VCaP (cell line): ENCODE data around the gene KRT20.
A peak's percentile ranks its signal among the peaks of the same experiment; 100 is the strongest.
"Not testable (repeated sequence)": the region's sequence is repeated elsewhere in the genome, so short reads cannot be mapped to it uniquely, and the experiment has no call there.

Source experiments
- H3K27ac ChIP-seq: fragments of 450-650 bp; 2 replicates; pipeline ENCODE4 v1.5.1; 2017
- TF ChIP-seq, protein P1 (sequence below): fragments of 450-650 bp; conservative IDR thresholded peaks from 2 replicates; pipeline ENCODE4 v1.5.1; 2017; ENCODE audit warnings: mild to moderate bottlenecking, moderate library complexity

The KRT20 gene, protein sequence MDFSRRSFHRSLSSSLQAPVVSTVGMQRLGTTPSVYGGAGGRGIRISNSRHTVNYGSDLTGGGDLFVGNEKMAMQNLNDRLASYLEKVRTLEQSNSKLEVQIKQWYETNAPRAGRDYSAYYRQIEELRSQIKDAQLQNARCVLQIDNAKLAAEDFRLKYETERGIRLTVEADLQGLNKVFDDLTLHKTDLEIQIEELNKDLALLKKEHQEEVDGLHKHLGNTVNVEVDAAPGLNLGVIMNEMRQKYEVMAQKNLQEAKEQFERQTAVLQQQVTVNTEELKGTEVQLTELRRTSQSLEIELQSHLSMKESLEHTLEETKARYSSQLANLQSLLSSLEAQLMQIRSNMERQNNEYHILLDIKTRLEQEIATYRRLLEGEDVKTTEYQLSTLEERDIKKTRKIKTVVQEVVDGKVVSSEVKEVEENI

DNA sequence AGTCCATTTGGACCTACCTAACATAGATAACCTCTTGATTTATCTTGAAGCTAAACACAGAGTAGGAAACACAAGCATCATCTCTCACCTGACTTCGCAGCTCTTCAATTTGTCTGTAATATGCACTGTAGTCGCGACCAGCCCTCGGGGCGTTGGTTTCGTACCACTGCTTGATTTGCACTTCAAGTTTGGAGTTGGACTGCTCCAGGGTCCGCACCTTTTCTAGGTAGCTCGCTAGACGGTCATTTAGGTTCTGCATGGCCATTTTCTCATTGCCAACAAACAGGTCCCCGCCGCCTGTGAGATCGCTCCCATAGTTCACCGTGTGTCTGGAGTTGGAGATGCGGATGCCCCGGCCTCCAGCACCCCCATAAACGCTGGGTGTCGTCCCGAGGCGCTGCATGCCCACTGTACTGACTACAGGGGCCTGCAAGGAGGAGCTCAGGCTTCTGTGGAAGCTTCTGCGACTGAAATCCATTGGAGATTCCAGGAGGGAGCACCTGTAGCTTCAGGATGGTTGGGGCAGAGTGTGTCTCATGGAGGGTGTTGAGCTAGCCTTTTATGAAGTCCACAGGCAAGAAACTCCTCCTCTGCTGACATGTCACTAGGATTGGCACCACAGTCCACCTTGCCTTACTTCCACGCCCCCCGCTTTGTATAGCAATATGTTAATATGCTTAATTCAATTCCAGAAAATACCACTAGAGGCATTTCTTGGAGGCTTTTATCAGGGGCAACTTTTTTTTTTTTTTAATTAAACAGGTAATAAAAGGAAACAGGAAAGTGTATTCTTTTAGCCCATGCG, at the start of gene KRT20:
TSS of gene KRT20 (minus strand) at position 535 of the 805 bp plus-strand sequence. CDS start at position 478, 57 bp downstream.
- TF ChIP-seq, protein P1, sequence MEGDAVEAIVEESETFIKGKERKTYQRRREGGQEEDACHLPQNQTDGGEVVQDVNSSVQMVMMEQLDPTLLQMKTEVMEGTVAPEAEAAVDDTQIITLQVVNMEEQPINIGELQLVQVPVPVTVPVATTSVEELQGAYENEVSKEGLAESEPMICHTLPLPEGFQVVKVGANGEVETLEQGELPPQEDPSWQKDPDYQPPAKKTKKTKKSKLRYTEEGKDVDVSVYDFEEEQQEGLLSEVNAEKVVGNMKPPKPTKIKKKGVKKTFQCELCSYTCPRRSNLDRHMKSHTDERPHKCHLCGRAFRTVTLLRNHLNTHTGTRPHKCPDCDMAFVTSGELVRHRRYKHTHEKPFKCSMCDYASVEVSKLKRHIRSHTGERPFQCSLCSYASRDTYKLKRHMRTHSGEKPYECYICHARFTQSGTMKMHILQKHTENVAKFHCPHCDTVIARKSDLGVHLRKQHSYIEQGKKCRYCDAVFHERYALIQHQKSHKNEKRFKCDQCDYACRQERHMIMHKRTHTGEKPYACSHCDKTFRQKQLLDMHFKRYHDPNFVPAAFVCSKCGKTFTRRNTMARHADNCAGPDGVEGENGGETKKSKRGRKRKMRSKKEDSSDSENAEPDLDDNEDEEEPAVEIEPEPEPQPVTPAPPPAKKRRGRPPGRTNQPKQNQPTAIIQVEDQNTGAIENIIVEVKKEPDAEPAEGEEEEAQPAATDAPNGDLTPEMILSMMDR, result peak; percentile 49
- no peak within 1 kb of the TSS for H3K27ac ChIP-seq

DNA sequence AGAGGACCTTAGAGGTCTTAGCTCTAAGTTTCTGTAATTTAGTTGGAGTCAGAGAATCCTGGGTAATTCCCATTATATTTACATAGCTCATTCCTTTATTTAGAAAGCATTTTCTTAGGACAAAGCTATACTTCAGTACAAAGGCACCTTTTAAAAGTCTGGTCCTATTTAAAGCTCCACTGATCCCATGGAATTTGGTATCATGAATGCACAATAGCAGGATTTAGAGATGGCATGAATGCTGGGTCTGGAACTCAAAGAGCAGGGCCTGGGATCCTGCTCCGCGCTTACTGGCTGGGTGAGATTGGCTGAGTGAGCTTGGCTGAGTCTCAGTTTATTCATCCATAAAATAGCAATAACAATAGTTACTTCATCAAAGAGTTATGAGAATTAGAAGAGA, 47.6 kb upstream of the KRT20 start:
- H3K27ac ChIP-seq, result no peak overlapping the region
- TF ChIP-seq, protein P1, result no peak

DNA sequence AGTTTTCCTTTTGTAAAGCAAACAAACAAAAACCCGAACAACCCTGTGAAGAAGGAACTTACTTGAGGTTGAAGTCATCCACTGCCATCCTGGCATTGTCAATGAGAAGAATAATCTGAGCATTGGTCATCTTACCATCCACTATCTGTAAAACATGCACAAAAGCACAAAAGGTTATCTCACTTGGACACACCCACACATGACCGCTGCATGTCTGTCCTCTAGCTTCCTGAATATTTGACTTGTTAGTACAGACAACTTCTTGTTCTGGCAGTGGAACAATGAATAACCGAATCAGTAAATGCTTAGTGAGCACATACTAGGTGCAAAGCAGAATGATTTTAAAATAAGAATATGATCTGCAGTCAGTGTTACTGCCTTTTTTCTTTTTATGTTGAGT, 46.3 kb upstream of the KRT20 start:
- TF ChIP-seq, protein P1, result no peak
- no peak overlapping the region for H3K27ac ChIP-seq

DNA sequence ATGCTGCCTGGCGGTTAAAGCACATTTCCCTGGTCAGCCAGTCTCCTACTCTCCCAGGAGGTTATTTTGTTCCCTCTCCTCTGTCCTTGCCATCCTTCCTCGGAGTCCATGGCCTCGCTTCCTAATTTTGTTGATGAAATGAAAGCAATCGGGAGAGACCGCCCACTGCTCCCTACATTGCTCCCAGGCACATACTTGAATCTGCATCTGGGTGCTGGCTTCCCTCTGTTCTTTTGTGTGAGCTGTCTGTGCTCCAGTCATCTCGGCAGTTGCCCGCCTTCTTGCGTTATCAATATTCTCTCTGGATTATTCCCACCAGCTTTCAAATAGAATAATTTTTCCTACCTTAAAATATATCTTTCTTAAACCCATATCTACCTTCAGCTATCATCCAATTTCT, 41.3 kb upstream of the KRT20 start:
- TF ChIP-seq, protein P1, result no peak
- H3K27ac ChIP-seq, result no peak overlapping the region

DNA sequence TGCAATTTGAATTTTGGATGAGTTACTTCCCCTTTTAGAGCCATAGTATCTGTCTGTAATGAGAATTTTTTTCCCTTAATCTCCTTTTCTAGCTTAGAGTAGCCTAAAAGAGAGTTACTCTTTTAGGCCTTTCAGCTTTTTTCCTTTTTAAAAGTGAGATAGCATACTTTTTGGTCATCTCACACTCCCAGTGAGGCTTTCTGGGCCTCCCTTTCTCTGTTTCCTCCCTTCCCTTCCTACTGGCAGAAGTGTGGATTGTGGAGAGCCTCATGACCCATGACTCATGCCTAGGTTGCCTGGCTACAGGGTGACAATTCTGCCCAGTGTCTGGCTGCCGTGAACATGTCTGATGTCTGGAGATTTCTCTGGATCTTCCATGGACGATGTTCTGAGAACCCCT, 37.2 kb upstream of the KRT20 start:
- TF ChIP-seq, protein P1, result no peak
- H3K27ac ChIP-seq, result no peak overlapping the region

DNA sequence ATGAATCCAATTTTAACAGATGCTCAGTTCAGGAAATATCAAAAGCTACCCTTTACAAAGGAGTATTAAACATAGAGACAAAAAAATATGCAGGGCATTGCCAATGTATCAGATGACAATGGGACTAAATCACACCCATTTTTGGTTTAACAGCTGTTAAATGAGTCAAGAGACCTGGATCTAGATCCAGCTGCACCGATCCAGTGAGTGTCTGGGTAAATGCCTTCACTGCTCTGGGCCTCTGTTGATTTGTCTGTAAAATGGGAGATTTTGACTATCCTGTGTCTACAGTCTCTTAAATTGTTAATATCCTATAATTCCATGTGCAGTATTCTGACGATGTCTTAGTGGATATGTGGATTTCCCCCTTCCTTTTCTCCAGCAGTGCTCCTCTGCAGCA, 36.0 kb upstream of the KRT20 start:
- TF ChIP-seq, protein P1, result no peak
- H3K27ac ChIP-seq, result no peak overlapping the region

DNA sequence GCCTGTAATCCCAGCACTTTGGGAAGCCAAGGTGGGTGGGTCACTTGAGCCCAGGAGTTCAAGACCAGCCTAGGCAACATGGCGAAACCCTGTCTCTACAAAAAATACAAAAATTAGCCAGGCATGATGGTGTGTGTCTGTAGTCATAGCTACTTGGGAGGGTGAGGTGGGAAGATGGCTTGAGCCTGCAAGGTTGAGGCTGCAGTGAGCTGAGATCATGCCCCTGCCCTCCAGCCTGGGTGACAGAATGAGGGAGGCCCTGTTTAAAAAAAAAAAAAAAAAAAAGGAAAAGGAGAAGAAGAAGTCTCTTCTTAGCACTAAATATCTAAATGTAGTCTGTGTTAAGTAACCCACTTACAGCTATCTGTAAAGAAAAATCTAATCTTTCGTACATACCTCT, 32.1 kb upstream of the KRT20 start:
- H3K27ac ChIP-seq, result not testable (repeated sequence)
